ENCODE results near the gene MYL10. TPM values are rescaled to one million over a fixed set of nuclear protein-coding genes. Genes with fewer than 3 reads are reported as not detected.
A peak's percentile ranks its signal among the peaks of the same experiment; 100 is the strongest.
"Not testable (repeated sequence)": the region's sequence is repeated elsewhere in the genome, so short reads cannot be mapped to it uniquely, and the experiment has no call there.

Gene MYL10
- total RNA-seq, 1 donor from 2014 or later, result not detected

DNA sequence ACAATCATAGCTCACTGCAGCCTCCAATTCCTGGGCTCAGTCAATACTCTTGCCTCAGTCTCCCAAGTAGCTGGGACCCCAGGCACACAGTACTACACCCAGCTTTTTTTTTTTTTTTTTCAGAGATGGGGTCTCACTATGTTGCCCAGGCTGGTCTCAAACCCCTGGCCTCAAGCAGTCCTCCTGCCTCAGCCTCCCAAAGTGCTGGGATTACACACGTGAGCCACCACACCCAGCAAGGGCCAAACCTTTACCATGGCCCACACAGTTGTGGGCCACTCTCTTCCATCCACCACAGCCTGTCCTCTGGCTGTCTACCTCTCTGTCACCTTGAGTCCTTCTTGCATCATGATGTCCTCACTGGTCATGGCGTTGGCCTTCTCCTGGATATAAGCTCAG lies 24.2 kb downstream of the MYL10 start:
- not testable (repeated sequence) for DNase-seq (ENCODE audit: missing footprints); ATAC-seq
- intact Hi-C loops (cut with DNase I), result loop anchor here (5.0 to 10.0 kb wide), 2 partner anchors 207 to 630 kb away; no protein-coding TSS in a partner anchor

DNA sequence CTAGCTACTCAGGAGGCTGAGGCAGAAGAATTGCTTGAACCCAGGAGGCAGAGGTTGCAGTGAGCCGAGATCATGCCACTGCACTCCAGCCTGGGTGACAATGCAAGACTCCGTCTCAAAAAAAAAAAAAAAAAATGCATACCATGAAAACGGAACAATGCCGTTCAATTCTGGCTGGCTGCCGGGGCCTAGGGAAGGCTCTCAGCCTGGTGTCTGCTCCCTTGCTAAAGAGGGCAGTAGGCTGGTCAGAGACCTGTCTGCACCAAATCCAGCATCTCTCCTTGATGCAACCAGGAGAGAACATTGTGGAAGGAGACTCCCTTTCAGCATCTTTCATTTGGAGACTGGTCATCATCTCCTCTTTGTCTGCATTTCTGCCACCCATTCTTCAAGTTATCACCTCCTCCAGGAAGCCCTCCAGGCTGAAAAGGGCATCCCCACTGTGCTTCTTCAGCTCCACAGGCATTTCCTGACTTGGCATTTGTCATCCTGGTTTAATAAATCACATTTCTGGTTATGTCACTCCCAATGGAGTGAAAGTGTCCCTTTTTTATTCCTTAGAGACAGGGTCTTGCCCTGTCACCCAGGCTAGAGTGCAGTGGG lies 24.7 kb downstream of the MYL10 start:
- DNase-seq (ENCODE audit: missing footprints), result no peak
- ATAC-seq, result no peak
- intact Hi-C loops (cut with DNase I), result loop anchor here (5.0 to 10.0 kb wide), 2 partner anchors 208 to 630 kb away; no protein-coding TSS in a partner anchor

- DNase-seq (ENCODE audit: missing footprints) (peak; percentile 86), ATAC-seq (peak; percentile 78)
- intact Hi-C loops (cut with DNase I), result loop anchor here (1.0 to 10.0 kb wide), 3 partner anchors 210 to 670 kb away; no protein-coding TSS in a partner anchor
Observed at GRCh38 chr7:101602484-101603241, 26.4 kb downstream of the MYL10 start.

GRCh38 chr7:101602082-101602481 lies 27.0 kb downstream of the MYL10 start:
- ATAC-seq, result no peak
- intact Hi-C loops (cut with DNase I), result loop anchor here (1.0 to 10.0 kb wide), 3 partner anchors 210 to 670 kb away; no protein-coding TSS in a partner anchor
- DNase-seq (ENCODE audit: missing footprints), result no peak

GRCh38 chr7:101599787-101600186 lies 29.3 kb downstream of the MYL10 start:
- ATAC-seq (no peak), DNase-seq (ENCODE audit: missing footprints) (no peak)
- intact Hi-C loops (cut with DNase I), result loop anchor here (5.0 to 10.0 kb wide), 2 partner anchors 213 to 635 kb away; no protein-coding TSS in a partner anchor

- intact Hi-C loops (cut with DNase I), result no loop called here
- ATAC-seq, result peak; percentile 28
- no peak for DNase-seq (ENCODE audit: missing footprints)
Observed at GRCh38 chr7:101598986-101599771, 29.9 kb downstream of the MYL10 start.

- no peak for DNase-seq (ENCODE audit: missing footprints)
- ATAC-seq, result no peak
- intact Hi-C loops (cut with DNase I), result no loop called here
Observed at GRCh38 chr7:101598422-101598985, 30.6 kb downstream of the MYL10 start.

GRCh38 chr7:101597941-101598340 lies 31.2 kb downstream of the MYL10 start:
- no peak for DNase-seq (ENCODE audit: missing footprints)
- intact Hi-C loops (cut with DNase I), result no loop called here
- no peak for ATAC-seq

DNA sequence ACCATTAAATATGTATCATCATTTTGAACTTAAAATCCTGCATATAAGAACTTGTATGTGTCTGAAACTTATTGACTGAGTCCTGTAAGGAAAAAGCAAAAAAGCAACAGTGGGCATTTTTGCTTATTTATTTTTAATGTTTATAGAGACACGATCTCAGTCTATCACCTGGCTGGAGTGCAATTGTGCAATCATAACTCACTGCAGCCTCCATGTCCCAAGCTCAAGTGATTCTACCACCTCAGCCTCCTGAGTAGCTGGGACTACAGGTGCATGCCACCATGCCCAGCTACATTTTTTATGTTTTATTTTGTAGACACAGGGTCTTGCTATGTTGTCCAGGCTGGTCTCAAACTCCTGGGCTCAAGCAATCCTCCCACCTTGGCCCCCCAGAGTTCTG lies 32.2 kb downstream of the MYL10 start:
- intact Hi-C loops (cut with DNase I), result no loop called here
- ATAC-seq (no peak), DNase-seq (ENCODE audit: missing footprints) (no peak)

DNA sequence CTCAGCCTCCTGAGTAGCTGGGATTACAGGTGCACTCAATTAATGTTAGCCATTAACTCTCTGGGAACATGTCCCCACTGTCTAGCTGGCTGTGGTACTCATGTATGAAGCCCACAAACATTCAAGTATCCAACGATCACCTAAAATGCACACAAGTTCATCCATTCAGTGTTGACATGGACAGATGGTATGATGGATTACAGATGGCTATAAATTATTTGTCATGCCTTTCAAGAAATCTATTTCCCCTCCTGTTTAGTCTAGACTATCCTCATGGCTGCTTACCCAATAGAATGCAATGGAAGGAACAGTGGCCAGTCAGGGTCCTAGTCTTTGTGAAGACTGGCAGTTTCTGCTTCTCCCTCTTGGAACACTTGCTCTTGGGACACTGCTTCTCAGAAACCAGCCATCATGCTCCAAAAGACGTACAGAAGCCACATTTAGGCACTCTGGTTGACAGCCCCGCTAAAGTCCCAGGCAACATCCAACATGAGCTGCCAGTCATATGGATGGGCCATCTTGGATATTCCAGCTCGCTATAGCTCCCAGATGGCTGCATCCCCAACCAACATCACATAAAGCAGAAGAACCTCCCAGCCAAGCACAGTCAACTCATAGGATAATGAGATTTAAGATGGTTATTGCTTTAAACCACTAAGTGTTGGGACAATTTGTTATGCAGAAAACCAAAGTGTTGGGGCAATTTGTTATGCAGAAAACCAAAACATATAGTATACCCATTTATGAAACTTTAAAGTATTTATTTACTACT lies 33.1 kb downstream of the MYL10 start:
- DNase-seq (ENCODE audit: missing footprints) (no peak), ATAC-seq (no peak)
- intact Hi-C loops (cut with DNase I), result no loop called here

DNA sequence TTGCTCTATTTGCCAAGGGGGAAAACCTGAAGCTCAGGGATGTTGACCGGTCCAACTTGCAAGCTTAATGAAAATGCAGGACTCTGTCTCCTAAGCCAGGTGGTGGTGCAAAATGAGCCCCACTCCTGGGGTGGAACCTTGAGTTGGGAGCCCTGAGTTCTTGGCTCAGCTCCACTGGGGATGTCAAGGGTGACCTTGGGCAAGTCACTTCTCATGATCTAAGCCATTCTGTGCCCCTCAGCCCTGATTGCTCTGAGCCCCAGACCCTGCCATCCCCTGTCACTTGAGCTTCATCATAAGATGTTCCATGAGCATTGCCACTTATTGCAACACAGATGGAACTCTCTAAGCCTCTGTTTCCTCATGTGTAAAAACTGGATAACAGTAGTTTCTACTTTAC lies 33.9 kb downstream of the MYL10 start:
- intact Hi-C loops (cut with DNase I), result no loop called here
- no peak for ATAC-seq
- no peak for DNase-seq (ENCODE audit: missing footprints)

- DNase-seq (ENCODE audit: missing footprints) (no peak), ATAC-seq (no peak)
- intact Hi-C loops (cut with DNase I), result no loop called here
Observed at GRCh38 chr7:101594790-101595189, 34.3 kb downstream of the MYL10 start.

GRCh38 chr7:101593556-101593955 lies 35.5 kb downstream of the MYL10 start:
- DNase-seq (ENCODE audit: missing footprints) (no peak), ATAC-seq (no peak)
- intact Hi-C loops (cut with DNase I), result no loop called here

- intact Hi-C loops (cut with DNase I), result no loop called here
- ATAC-seq (no peak), DNase-seq (ENCODE audit: missing footprints) (no peak)
Observed at GRCh38 chr7:101591504-101591903, 37.6 kb downstream of the MYL10 start.

GRCh38 chr7:101590663-101591435 lies 38.2 kb downstream of the MYL10 start:
- ATAC-seq (no peak), DNase-seq (ENCODE audit: missing footprints) (no peak)
- intact Hi-C loops (cut with DNase I), result no loop called here

DNA sequence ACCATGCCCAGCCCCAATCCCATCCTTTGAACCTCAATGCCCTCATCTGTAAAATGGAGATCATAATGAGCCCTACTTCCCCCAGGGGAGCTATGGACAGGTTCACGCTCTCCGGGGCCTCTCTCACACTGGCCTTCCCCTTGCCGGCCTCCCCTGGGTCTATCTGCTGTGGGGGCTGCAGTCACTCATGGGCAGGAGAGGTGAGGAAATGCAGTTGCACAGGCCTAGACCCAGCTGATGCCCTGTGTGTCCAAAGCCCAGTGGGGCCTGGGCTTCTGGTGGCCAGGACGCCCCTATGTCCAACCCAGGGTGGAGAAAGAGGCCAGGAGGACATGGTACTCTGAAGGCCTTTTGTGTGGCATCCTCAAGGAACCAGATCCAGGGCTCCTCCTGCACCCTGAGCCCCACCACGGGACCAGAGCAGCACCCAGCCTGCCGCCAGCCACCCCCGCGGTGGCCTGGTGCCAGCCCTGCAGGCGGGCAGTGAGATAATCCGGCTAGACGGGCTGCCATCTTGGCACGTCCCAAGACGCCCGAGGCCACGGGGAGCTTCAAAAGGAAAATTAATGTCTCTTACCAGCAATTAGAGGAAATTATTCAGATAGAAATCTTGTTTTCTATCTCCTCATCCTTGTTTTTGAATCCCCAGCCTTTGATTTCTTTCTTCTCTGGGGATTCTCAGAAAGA lies 39.0 kb downstream of the MYL10 start:
- intact Hi-C loops (cut with DNase I), result no loop called here
- no peak for ATAC-seq
- DNase-seq (ENCODE audit: missing footprints), result no peak

DNA sequence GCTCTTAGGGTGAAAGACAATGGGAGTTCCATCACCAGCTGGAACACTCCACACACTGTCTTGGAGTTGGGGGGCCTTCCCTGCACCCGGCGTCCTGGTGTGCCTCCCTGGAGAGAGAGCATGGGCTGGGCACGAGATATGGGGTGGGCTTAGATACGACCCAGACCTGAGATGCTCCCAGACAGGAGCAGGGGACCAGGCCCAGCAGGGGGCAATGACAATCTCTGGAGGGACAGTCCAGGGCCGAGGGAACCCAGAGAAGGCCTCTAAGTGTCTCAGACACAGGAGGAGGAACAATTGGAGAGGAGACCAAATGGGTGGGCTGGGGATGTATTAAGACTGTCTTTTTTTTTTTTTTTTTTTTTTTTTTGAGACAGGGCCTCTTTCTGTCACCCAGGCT lies 40.0 kb downstream of the MYL10 start:
- no peak for DNase-seq (ENCODE audit: missing footprints)
- no peak for ATAC-seq
- intact Hi-C loops (cut with DNase I), result no loop called here

Data from Right ventricle myocardium inferior (tissue), 1 donor.